ENCODE data around the gene ZDHHC19. TPM values are rescaled to one million over a fixed set of nuclear protein-coding genes. Genes with fewer than 3 reads are reported as not detected.
A peak's percentile ranks its signal among the peaks of the same experiment; 100 is the strongest.
"Not testable (repeated sequence)": the region's sequence is repeated elsewhere in the genome, so short reads cannot be mapped to it uniquely, and the experiment has no call there.

ZDHHC19 gene
- total RNA-seq, 2 experiments from 2014 or later = 0.36 TPM; not detected in 1

- no peak overlapping the region for H3K27ac Mint-ChIP-seq
- no peak overlapping the region for H3K4me3 Mint-ChIP-seq
- ChIA-PET POLR2A (no interaction called here), CTCF (interaction anchor here (0.8 kb wide), 1 partner anchor 98 kb away, joined by 3 read pairs; the partner anchor contains the start of gene DYNLT2B)
- H3K27me3 Mint-ChIP-seq = no peaks in the 10 kb centered on the region
- H3K9me3 Mint-ChIP-seq = no peaks in the 10 kb centered on the region
- peaks cover 14% of the 10 kb centered on the region for H3K4me1 Mint-ChIP-seq (ENCODE audit: low read depth)
- H3K36me3 Mint-ChIP-seq = no peaks in the 10 kb centered on the region
- DNase-seq = no peak
- intact Hi-C loops (cut with micrococcal nuclease) = loop anchor here (1.0 kb wide), 1 partner anchor 12 kb away; no protein-coding TSS in a partner anchor
Observed at GRCh38 chr3:196219970-196220311, 8.7 kb upstream of the ZDHHC19 start.

GRCh38 chr3:196219194-196219969, 8.2 kb upstream of the ZDHHC19 start:
- Mint-ChIP-seq H3K9me3 (no peaks in the 10 kb centered on the region), H3K36me3 (no peaks in the 10 kb centered on the region), H3K4me1 (ENCODE audit: low read depth) (peaks cover 14% of the 10 kb centered on the region), H3K4me3 (peak overlapping the region; percentile 64), H3K27ac (peak overlapping the region; percentile 80), H3K27me3 (no peaks in the 10 kb centered on the region)
- intact Hi-C loops (cut with micrococcal nuclease) = loop anchor here (1.0 kb wide), 1 partner anchor 11 kb away; no protein-coding TSS in a partner anchor
- peak; percentile 83 for DNase-seq
- CTCF ChIA-PET = interaction anchor here (0.8 to 1.4 kb wide), 2 partner anchors 98 to 146 kb away, joined by 3 read pairs; partner anchors contain the start of gene DYNLT2B
- POLR2A ChIA-PET = interaction anchor here (0.6 to 1.1 kb wide), 2 partner anchors 32 to 152 kb away, joined by 3 to 4 read pairs; no protein-coding TSS in a partner anchor

- no peaks in the 10 kb centered on the region for H3K27me3 Mint-ChIP-seq
- H3K27ac Mint-ChIP-seq = peak overlapping the region; percentile 80
- POLR2A ChIA-PET = interaction anchor here (1.1 kb wide), 1 partner anchor 31 kb away, joined by 3 read pairs; no protein-coding TSS in a partner anchor
- no peaks in the 10 kb centered on the region for H3K9me3 Mint-ChIP-seq
- peaks cover 14% of the 10 kb centered on the region for H3K4me1 Mint-ChIP-seq (ENCODE audit: low read depth)
- intact Hi-C loops (cut with micrococcal nuclease) = no loop called here
- CTCF ChIA-PET = interaction anchor here (1.4 kb wide), 1 partner anchor 145 kb away, joined by 3 read pairs; no protein-coding TSS in a partner anchor
- no peaks in the 10 kb centered on the region for H3K36me3 Mint-ChIP-seq
- no peak overlapping the region for H3K4me3 Mint-ChIP-seq
- DNase-seq = no peak
Observed at GRCh38 chr3:196218155-196218712, 7.0 kb upstream of the ZDHHC19 start.

GRCh38 chr3:196217307-196218154, 6.3 kb upstream of the ZDHHC19 start:
- H3K27ac Mint-ChIP-seq = peak overlapping the region; percentile 13

GRCh38 chr3:196216681-196217211, 5.5 kb upstream of the ZDHHC19 start:
- H3K4me1 Mint-ChIP-seq (ENCODE audit: low read depth) = peaks cover 14% of the 10 kb centered on the region
- no peak for DNase-seq
- POLR2A ChIA-PET = no interaction called here
- intact Hi-C loops (cut with micrococcal nuclease) = no loop called here
- no peak overlapping the region for H3K27ac Mint-ChIP-seq
- H3K4me3 Mint-ChIP-seq = no peak overlapping the region
- no peaks in the 10 kb centered on the region for H3K36me3 Mint-ChIP-seq
- CTCF ChIA-PET = no interaction called here
- H3K9me3 Mint-ChIP-seq = no peaks in the 10 kb centered on the region
- no peaks in the 10 kb centered on the region for H3K27me3 Mint-ChIP-seq

More at GRCh38 chr3:196217307-196218154, 6.3 kb upstream of the ZDHHC19 start:
- Mint-ChIP-seq H3K27me3 (no peaks in the 10 kb centered on the region), H3K9me3 (no peaks in the 10 kb centered on the region), H3K36me3 (no peaks in the 10 kb centered on the region), H3K4me3 (no peak overlapping the region), H3K4me1 (ENCODE audit: low read depth) (peaks cover 14% of the 10 kb centered on the region)
- DNase-seq = no peak
- POLR2A ChIA-PET = no interaction called here
- intact Hi-C loops (cut with micrococcal nuclease) = no loop called here
- CTCF ChIA-PET = no interaction called here

- no peaks in the 10 kb centered on the region for H3K9me3 Mint-ChIP-seq
- DNase-seq = no peak
- no peak within 1 kb of the TSS for H3K27ac Mint-ChIP-seq
- no peaks in the 10 kb centered on the region for H3K27me3 Mint-ChIP-seq
- POLR2A ChIA-PET = no interaction called here
- no peaks in the 10 kb centered on the region for H3K36me3 Mint-ChIP-seq
- CTCF ChIA-PET = interaction anchor here (1.0 kb wide), 1 partner anchor 20 kb away, joined by 4 read pairs; no protein-coding TSS in a partner anchor
- H3K4me3 Mint-ChIP-seq = no peak within 1 kb of the TSS
- H3K4me1 Mint-ChIP-seq (ENCODE audit: low read depth) = peaks cover 14% of the 10 kb centered on the region
- intact Hi-C loops (cut with micrococcal nuclease) = no loop called here
Observed at GRCh38 chr3:196216089-196216564, 4.9 kb upstream of the ZDHHC19 start, which contains the start of gene SLC51A. Gene SLC51A, plus strand, starts transcription at chr3:196216534. Its CDS starts 179 bp downstream, at chr3:196216713.

- Mint-ChIP-seq H3K4me1 (ENCODE audit: low read depth) (peaks cover 14% of the 10 kb centered on the region), H3K4me3 (no peak overlapping the region), H3K27ac (no peak overlapping the region), H3K9me3 (no peaks in the 10 kb centered on the region), H3K27me3 (no peaks in the 10 kb centered on the region), H3K36me3 (no peaks in the 10 kb centered on the region)
- intact Hi-C loops (cut with micrococcal nuclease) = no loop called here
- ChIA-PET CTCF (interaction anchor here (0.8 to 1.0 kb wide), 2 partner anchors 19 to 143 kb away, joined by 3 to 4 read pairs; no protein-coding TSS in a partner anchor), POLR2A (no interaction called here)
- DNase-seq = no peak
Observed at GRCh38 chr3:196215493-196216020, 4.4 kb upstream of the ZDHHC19 start.

GRCh38 chr3:196214783-196215441, 3.7 kb upstream of the ZDHHC19 start:
- no peaks in the 10 kb centered on the region for H3K36me3 Mint-ChIP-seq
- ChIA-PET POLR2A (no interaction called here), CTCF (interaction anchor here (0.8 to 1.0 kb wide), 2 partner anchors 19 to 142 kb away, joined by 3 to 4 read pairs; no protein-coding TSS in a partner anchor)
- H3K4me1 Mint-ChIP-seq (ENCODE audit: low read depth) = peaks cover 14% of the 10 kb centered on the region
- no peak overlapping the region for H3K27ac Mint-ChIP-seq
- no peak for DNase-seq
- H3K4me3 Mint-ChIP-seq = no peak overlapping the region
- H3K27me3 Mint-ChIP-seq = no peaks in the 10 kb centered on the region
- H3K9me3 Mint-ChIP-seq = no peaks in the 10 kb centered on the region
- intact Hi-C loops (cut with micrococcal nuclease) = no loop called here

- H3K36me3 Mint-ChIP-seq; POLR2A ChIA-PET; CTCF ChIA-PET; DNase-seq; H3K4me3 Mint-ChIP-seq; H3K27ac Mint-ChIP-seq; H3K9me3 Mint-ChIP-seq; H3K27me3 Mint-ChIP-seq; intact Hi-C loops (cut with micrococcal nuclease); H3K4me1 Mint-ChIP-seq (ENCODE audit: low read depth): not testable (repeated sequence)
Observed at GRCh38 chr3:196209944-196210672, 1.1 kb downstream of the ZDHHC19 start.

- no peaks in the 10 kb centered on the region for H3K9me3 Mint-ChIP-seq
- H3K36me3 Mint-ChIP-seq = no peaks in the 10 kb centered on the region
- no peak overlapping the region for H3K4me3 Mint-ChIP-seq
- peaks cover 9% of the 10 kb centered on the region for H3K4me1 Mint-ChIP-seq (ENCODE audit: low read depth)
- CTCF ChIA-PET = interaction anchor here (1.0 kb wide), 1 partner anchor 136 kb away, joined by 3 read pairs; no protein-coding TSS in a partner anchor
- H3K27me3 Mint-ChIP-seq = no peaks in the 10 kb centered on the region
- DNase-seq = no peak
- no peak overlapping the region for H3K27ac Mint-ChIP-seq
- intact Hi-C loops (cut with micrococcal nuclease) = loop anchor here (1.0 kb wide), 1 partner anchor 10 kb away; no protein-coding TSS in a partner anchor
- POLR2A ChIA-PET = no interaction called here
Observed at GRCh38 chr3:196208942-196209695, 2.1 kb downstream of the ZDHHC19 start.
